NCI-H226 (cell line): ENCODE results near the gene PIGL.
"Not testable (repeated sequence)": the region's sequence is repeated elsewhere in the genome, so short reads cannot be mapped to it uniquely, and the experiment has no call there.

ENCODE experiments used
- DNase-seq: peaks from one replicate; pipeline ENCODE4 v3.0.0-alpha.2; 2015

Gene PIGL

DNA sequence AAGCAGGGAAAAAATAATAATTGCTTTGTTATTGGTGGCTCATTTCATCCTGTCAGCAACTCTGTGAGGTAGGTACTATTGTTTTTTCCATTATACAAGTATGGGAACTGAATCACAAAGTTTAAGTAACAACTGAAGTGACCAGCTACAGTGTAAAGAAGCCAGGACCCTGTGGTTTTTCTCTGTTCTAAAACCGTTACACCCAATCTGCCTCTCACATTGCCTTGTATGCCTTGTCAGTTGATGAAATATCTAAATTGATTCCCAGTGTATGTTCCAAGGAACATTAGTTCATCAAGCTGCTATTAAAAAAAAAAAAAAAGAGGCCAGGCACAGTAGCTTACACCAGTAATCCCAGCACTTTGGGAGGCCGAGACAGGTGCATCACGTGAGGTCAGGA lies 5.4 kb downstream of the PIGL start:
- no peak for DNase-seq

DNA sequence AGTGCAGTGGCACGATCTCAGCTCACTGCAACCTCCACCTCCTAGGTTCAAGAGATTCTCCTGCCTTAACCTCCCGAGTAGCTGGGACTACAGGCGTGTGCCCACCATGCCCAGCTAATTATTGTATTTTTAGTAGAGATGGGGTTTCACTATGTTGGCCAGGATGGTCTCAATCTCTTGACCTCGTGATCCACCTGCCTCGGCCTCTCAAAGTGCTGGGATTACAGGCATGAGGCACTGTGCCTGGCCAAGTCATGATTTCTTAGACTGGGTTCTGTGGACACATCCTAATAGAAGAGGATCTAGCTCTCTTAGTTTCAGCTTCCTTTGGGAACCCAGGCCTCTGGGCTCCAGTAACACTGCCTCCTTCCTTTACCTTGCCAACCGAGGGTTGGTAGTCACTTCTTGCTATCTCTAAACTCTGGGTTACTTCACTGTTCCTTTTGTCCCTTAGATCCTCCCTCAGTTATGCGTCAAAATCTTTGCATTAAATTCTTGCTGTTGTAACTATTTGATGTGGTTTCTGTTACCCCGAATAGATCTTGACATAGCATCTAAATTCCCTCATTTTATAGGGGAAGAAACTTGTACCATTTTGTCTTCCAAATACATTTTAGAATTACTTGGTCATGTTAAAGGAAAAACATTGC lies 13.0 kb downstream of the PIGL start:
- not testable (repeated sequence) for DNase-seq

DNA sequence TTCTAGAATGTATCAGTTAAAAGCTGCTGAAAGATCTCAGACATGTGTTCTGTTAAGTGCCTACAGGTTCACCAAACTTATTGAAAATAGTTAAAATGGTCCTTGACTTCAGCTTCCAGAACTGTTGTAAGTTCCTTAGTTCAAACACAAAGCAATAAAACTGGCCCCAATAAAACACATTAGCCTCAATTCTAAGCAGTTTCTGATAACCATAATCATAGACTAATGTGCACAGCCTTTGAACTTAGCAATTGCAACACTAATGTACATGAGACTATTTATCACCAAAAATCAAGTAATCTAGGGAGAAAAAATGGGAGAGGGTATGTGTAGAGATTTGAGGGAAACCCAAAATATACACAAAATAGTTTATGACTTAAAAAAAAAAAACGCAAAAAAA lies 15.4 kb downstream of the PIGL start:
- no peak for DNase-seq

DNA sequence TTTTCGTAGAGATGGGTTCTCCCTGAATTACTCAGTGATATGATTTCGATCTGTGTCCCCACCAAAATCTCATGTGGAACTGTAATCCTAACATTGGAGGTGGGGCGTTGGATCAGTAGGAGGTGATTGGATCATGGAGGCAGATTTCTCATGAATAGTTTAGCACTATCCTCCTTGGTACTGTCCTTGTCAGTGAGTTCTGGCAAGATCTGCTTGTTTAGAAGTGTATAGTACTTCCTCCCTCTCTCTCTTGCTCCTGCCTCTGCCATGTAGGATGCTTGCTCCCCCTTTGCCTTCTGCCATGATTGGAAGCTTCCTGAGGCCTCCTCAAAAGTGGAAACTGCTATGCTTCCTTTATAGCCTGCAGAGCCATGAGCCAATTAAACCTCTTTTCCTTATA lies 22.9 kb downstream of the PIGL start:
- DNase-seq, result no peak

DNA sequence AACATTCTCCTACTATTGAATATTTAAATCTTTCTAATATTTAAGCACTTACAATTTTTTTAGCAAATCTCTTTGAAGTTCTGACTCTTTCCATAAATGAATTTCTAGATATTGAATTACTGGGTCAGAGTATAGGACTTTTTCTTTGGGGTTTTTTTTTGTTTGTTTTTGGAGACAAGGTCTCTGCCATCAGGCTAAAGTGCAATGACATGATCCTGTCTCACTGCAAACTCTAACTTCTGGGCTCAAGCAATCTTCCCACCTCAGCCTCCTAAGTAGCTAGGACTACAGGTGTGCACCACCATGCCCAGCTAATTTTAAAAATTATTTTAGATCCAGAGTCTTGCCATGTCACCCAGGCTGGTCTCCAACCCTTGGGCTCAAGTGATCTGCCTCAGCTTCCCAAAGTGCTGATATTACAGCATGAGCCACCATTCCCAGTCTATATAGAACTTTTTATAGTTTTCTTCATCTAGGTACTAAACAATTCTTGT lies 24.9 kb downstream of the PIGL start:
- DNase-seq, result no peak

DNA sequence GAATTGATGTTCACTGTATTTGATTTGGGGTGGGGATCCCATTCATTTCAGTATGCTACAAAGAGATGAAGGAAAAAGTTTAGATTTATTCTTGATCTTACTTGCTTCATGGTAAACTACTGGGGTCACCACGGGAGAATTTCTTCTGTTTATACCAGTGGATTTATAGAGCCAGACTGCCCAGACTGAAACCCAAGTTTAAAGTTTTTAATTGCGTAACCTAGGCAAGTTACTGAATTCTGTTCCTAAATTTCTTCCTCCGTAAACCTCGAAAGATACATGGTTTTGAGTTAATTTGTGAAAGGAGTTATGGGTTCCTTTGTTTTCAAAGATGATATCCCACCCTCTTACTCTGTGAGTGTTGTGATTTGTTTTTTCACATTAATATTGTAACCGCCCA lies 26.4 kb downstream of the PIGL start:
- no peak for DNase-seq

DNA sequence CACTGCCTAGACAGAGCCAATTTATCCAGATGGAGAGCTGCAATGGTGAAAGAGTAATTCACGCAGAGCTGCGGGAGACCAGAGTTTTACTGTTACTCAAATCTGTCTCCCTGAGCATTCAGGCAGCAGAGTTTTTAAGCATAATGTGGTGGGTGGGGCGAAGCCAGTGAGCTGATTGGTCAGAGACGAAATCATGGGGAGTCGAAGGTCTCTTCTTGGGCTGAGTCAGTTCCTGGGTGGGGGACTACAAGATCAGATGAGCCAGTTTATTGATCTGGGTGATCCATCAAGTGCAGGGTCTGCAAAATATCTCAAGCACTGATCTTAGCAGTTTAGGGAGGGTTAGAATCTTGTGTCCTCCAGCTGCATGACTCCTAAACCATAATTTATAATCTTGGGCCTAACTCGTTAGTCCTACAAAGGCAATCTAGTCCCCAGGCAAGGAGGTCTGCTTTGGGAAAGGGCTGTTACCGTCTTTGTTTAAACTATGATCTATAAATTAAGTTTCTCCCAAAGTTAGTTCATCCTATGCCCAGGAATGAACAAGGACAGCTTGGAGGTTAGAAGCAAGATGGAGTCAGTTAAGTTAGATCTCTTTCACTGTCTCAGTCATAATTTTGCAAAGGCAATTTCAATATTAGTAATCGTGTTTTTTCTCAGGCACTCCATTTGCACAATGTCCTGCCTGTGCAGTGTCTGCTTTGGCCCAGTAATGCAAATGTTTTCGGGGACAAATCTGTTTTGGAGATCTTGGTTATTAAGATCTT lies 27.0 kb downstream of the PIGL start:
- no peak for DNase-seq

DNA sequence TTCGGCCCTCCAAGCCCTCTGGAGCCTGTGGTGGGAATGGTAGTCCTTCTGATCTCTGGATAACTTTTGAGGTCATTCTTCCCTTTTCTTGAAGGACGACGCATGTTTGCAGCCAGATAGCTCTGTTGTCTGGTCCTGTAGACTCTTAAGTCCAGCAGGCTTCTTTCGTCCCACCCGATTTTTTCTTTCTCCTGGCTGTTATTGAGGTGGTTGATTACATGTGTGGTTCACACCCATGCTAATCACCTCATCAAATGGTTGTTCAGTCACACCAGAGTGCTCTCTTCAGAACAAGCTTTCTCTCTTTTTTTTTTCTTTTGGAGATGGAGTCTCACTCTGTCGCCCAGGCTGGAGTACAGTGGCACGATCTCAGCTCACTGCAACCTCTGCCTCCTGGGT lies 30.6 kb downstream of the PIGL start:
- no peak for DNase-seq

DNA sequence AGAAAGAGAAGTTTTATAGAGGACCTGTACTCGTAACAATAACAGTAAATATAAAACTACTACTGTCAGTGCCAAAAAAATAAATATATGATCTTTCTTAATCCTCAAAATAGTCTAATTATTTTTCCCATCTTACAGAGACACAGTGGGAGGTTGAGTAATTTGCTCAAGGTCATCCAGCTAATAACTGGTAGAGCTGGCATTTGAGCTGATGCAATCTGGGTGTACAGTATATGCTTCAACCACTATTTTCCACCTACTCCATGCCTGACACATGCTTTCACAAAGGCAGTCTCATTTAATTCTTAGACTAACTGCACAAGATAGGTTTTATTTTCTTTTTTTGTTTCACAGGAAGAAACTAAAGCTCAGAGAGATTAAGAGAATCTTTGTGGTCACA lies 33.6 kb downstream of the PIGL start:
- DNase-seq, result no peak

DNA sequence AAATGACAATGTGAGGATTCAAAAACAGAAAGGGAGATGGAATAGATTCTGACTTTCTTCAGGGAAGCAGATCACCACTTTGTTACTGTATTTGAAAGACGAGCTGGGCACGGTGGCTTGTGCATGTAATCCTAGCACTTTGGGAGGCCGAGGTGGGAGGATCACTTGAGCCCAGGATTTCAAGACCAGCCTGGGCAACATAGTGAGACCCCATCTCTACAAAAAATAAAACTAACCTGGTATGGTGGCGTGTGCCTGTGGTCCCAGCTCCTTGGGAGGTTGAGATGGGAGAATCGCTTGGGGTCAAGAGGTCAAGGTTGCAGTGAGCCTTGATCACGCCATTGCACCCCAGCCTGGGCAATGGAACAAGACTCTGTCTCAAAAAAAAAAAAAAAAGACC lies 34.0 kb downstream of the PIGL start:
- no peak for DNase-seq

DNA sequence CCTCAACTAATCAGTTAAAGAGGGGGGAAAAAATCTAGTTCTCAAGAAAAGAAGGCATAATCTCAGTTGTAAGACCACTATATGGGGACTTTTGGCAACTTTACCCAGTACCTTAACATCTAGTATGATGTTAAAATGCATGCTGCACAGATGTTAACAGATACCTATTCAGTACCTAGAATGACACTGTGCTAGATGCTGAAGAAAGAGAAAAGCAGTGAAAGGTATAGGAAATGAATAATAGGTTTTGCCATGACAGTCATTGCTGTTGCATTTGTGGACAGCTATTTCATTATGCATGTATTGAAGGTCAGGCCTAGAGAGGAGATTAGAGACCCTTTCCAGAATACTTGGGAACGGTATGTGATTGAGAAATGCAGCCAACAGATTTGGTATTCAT lies 34.5 kb downstream of the PIGL start:
- DNase-seq, result no peak

DNA sequence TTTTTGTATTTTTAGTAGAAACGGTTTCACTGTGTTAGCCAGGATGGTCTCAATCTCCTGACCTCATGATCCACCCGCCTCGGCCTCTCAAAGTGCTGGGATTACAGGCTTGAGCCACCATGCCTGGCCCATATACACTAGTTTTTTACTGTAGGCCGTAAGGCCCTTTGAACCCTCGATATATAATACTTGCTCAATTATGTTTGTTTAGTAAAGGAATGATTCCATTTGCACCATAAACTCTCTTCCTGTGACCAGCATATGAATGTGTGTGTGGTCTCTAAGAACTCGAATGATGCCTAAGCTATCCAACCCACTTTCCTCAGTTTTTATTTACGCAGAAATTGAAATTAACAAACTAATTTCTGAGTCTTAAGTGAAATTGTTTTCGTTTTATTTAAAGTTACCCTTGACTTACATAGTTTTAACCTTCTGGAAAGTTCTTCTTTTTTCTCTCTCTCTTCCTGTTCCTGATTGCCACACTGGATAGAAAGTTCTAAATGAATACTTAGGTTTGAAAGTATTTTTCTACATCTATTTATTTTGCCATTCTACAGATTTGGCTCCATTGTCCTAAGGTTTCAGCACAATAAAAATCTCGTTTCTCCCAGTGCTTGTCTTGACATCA lies 37.9 kb downstream of the PIGL start:
- no peak for DNase-seq

DNA sequence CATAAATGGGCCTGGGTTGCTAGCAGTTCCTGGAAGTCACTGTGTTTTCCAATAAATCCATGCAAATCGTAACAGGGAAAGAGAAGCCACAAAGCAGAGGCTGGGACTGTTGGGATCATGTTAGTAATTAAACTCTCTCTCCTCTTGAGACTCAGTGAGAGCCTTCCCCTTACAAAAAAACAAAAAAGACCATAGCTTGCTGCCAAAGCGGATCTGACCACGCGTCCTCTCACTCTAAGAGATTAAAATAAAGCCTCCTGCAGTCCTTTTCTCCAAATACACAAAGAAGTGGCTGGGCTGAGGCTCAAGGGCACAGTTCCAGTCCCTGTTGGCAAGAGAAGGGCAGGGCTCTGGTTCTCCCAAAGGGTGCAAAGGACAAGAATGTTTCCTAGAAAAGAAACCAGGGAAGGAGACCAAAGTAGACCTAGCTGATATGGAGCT lies 38.5 kb downstream of the PIGL start:
- DNase-seq, result no peak

DNA sequence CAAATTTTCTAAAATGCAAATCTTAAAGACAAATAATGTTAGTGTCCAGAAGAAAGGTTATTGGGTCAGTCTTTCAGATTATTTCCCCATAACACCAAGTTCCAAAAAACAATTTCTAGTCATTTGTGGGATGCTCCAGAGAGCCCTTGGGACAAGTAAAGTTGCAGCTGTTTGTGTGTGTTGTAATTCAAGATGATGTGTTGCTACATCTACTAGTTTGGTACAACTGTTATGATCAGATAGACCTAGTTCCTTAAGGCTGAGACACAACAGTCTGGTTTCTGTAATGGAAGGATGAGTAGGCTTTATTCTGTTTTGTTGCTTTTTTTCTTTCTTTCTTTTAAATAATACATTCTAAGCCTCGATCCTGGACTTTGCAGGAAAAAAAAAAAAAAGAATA lies 41.9 kb downstream of the PIGL start:
- no peak for DNase-seq

DNA sequence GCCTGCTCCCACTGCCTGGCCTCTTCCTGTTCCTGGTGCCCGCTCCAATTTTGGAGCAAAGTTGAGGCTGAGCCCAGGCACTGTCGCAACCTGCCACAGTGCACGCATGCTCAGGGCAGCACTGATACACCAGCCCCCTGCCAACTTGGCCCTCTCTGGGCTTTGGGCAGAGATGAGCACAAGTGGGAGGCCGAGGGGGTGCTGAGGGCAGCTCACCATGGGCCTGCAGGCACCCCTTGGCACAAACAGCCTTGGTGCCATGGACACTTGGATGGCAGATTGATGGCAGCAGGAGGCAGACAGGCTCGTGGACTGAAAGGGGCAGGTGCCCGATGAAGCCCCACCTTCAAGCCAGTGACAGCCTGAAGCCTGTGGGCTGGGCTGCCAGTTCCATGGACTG lies 42.9 kb downstream of the PIGL start:
- no peak for DNase-seq

DNA sequence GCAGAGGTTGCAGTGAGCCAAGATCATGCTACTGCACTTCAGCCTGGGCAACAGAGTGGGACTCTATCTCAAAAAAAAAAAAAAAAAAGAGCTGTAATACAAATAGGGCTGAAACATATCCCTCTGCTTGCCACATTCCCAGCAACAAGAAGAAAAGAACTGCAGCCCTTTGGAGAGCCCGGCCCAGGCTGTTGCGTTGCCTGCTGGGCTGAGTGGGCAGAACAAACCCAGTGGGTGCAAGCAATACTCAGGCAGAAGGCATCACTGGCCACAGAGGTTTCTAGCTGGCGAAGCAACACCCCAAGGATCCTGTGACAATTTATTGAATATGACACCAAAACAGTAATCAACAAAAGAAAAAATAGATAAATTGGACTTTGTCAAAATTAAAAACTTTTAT lies 44.0 kb downstream of the PIGL start:
- DNase-seq, result no peak

DNA sequence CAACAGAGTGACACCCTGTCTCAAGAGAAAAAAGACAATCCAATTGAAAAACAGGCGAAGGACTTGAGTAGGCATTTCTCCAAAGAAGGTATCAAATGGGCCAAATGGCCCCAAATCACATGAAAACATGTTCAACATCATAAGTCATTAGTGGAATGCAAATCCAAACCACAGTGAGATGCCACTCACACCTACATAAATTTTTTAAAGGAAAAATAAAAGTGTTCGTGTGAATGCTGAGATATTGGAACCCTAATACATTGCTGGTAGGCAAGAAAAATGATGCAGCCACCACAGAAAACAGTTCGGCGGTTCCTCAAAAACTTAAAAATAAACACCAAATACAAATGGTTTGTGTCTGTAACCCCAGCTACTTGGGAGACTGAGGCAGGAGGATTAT lies 45.2 kb downstream of the PIGL start:
- DNase-seq, result no peak

DNA sequence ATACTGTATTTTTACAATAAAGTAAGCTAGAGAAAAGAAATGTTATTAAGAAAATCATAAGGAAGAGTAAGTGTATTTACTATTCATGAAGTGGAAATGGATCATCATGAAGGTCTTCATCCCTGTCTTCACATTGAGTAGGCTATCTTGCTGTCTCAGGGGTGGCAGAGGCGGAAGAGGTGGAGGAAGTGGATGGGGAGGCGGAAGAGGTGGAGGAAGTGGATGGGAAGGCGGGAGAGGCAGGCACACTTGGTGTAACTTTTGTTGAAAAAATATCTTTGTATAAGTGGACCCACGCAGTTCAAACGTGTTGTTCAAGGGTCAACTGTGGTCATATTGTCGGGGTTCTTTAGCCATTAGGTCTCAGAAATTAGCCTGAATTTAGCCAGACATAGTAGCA lies 50.2 kb downstream of the PIGL start:
- no peak for DNase-seq

DNA sequence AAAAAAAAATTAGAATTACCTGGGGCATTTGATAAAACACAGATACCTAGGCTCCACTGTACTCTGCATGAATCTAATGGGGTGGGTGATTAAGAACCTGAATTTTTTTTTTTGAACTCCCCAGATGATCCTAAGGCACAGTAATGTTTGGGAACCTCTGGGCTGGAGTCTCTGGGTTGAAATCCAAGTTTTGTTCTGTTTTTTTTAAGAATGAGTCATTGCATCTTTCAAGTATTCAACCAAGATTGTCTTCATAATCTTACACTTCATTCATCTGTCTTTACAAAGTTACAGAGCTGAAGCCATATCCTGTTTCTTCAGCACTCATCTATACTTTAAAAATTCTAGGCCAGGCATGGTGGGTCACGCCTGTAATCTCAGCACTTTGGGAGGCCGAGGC lies 52.6 kb downstream of the PIGL start:
- DNase-seq, result peak; percentile 51

DNA sequence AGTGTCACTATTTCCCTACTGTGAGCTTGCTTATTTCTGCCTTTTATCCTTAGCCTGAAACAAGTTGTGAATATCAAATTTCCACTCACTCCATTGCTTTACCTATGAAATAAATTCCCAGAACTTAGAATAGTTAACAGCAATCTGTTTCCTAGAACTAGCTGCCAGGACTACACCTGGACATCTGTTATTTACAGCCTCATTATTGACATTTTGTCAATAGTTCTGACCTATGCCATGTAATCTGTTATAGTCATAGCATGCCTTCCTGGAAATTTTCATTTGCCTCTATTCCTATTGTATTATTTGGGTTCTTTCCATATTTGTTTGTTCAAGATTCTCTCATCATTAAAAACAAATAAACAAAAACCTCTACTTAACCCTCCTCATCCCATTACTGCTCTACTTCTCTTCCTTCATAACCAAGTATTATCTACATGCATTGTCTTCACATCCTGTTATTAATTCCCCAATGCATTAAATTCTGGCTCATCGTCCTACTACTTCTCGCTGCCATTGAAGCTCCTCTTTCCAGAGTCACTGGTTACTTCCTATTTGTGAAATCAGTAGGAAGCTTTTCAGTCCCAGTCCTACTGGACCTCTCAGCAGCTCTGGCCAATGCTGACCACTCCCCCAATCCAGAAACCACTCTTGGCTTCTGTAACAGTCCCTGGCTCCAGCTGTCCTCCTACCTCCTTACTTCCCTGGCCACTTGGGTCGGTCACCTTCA lies 55.3 kb downstream of the PIGL start:
- DNase-seq, result no peak

DNA sequence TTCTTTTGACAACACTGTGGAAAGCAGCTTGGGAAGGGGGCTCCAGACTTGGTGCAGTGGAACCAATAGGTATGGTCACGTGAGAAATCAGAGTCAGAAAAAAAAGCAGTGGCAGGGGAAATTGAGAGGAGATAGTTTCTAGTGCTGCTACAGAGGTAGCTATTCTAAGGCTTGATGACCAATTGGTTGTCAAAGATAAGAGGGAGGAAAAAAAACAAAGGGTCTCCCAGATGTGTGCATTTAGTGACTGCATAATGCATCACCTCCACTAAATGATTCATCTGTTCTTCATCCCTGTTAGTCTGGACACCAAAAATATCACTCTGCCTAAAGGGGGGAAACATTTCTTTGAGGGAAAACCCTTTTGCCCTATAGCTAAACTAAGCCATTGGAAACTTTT lies 56.5 kb downstream of the PIGL start:
- peak; percentile 56 for DNase-seq

DNA sequence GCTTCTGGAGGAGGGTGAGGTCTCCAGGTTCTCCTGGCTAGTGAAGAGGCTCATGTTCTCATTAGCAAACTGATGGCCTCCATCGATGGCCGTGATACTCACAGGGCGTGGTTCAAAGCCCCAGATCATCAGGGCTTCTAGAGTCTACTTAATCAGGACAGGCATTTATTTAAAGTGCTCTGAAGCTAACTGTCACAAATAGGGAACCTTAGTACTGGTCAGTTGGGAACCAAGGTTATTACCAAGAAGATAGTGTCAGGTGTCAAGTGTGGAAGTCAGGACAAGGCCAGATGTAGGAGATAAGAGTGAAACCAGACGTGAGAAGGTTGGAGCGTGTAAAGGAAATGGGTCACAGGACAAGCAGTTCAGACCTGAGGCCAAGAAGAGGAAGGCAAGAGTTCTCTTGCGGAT lies 56.9 kb downstream of the PIGL start:
- no peak for DNase-seq

DNA sequence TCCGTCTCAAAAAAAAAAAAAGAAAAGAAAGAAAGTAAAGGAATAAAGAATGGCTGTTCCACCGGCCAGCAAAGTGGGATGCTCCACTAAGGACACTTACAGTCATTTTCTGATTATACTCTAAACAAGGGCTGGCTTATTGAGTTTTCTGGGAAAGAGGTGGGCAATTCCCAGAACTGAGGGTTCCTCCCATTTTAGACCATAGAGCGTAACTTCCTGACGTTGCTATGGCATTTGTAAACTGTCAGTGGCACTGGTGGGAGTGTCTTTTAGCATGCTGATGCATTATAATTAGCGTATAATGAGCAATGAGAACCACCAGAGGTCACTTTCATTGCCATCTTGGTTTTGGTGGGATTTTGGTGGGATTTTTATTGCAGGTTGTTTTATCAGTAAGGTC lies 58.0 kb downstream of the PIGL start:
- no peak for DNase-seq

DNA sequence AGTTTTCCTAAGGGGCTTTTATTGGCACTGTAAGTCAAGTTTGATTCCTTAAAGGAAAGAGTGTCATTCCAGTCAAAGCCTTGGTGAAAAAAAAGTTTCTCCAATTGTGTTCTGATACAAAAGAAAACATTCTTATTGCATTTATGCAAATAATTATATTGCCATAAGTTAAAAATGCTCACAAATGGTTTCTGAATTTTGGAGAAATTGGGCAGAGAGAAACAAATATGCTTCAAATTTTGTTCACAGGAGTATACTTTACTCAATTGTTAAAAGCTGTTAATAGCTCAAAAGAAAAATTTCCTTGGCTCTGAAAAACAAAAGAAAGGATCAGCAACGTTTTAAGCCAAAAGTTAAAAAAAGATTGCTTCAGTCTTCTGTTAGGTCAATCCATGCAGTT lies 60.2 kb downstream of the PIGL start:
- DNase-seq, result no peak
